HG03196 (cell line): Measurements from ENCODE around the gene MOBP.
A peak's percentile ranks its signal among the peaks of the same experiment; 100 is the strongest.
"Not testable (repeated sequence)": the region's sequence is repeated elsewhere in the genome, so short reads cannot be mapped to it uniquely, and the experiment has no call there.

Source experiments
- ATAC-seq: cut with Tn5 transposase; IDR thresholded peaks from one replicate; pipeline ENCODE4 v1.9.1; 2021; ENCODE audit not compliant: unreplicated experiment

The MOBP gene, protein sequence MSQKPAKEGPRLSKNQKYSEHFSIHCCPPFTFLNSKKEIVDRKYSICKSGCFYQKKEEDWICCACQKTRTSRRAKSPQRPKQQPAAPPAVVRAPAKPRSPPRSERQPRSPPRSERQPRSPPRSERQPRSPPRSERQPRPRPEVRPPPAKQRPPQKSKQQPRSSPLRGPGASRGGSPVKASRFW

DNA sequence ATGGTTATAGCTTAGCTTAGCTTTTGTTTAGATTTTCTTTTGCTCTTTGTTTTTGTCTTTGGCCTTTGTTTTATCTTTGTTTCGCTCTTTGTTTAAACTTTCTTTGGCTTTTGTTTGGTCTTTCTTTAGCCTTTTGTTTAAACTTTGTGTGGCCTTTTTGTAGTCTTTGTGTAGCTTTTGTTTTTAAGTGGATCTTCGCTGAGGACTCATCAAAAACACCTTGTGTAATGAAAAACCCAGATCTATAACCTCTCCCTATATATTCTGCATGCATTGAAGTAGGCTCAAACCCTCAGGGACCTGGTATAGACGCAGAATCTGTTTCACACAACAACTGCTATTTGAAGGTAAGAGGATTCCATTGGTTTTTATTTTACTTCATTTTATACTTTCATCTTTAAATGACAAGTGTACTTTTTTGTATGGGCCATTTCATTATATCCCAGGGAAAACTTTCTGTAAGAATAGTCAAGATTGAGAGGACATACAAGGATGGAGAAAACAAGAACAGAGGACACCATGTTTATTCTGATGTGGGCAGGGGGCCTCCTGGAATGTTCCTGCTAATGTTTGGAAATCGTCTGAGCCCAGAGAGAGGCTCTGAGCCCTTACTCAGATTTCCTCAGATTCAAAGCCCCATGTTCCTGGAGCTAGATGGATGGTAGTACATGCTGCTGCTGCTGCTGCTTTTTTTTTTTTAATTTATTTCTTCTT is at the start of gene MOBP:
MOBP (plus strand) TSS at position 287 of the 714 bp plus-strand sequence. CDS start 34,390 bp downstream, outside the sequence.
- ATAC-seq: no peak

DNA sequence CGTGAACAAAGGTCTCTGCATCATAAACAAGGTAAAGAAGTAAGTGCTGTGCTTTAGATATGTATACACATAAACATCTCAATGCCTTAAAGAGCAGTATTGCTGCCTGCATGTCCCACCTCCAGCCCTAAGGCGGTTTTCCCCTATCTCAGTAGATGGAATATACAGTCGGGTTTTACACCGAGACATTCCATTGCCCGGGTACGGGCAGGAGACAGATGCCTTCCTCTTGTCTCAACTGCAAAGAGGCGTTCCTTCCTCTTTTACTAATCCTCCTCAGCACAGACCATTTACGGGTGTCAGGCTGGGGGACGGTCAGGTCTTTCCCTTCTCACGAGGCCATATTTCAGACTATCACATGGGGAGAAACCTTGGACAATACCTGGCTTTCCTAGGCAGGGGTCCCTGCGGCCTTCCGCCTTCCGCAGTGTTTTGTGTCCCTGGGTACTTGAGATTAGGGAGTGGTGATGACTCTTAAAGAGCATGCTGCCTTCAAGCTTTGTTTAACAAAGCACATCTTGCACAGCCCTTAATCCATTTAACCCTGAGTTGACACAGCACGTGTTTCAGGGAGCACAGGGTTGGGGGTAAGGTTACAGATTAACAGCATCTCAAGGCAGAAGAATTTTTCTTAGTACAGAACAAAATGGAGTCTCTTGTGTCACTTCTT is 48.8 kb upstream of the MOBP start:
- not testable (repeated sequence) for ATAC-seq

GRCh38 chr3:39419742-39420315 is 47.7 kb upstream of the MOBP start:
- no peak for ATAC-seq

DNA sequence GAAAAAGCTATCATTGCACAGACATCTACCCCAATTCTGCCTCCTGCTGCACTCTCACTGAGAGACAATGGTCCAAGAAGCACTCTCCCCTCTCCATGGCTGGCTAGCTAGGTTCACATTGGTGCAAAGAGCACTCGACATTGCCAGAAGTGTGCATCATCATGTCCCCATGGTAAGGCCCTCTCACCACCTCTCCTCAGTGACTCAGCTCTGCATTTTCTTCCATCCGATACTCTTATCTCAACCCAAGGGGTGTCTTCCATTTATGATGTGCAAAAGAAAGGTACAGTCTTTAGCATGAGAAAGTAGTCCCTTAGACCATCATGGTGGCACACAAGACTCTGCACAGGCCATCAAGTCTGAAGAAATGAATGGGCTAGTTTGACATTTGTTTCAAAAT is 46.9 kb upstream of the MOBP start:
- ATAC-seq: no peak

DNA sequence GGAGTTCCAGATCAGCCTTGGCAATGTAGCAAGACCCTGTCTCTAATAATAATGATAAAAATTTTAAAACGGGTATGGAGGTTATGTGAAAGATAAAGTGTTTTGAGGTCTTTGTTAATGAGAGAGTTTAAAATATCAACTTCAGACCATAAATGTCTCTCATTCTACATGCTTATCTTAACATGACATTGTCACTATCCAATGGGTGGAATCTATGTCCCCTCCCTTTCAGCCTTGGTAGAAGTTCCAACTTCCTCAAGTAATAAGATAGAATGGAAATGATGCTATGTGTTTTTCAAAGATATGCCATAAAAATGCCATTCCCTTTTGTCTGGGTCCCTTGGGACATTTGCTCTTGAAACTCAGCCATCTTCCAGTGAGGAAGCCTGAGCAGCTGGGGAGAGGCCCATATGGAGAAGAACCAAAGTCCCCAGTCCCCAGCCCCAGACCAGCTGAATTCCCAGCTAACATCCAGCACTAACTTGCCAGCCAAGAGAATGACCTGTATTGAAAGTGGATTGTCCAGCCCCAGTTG is 44.0 kb upstream of the MOBP start:
- no peak for ATAC-seq

DNA sequence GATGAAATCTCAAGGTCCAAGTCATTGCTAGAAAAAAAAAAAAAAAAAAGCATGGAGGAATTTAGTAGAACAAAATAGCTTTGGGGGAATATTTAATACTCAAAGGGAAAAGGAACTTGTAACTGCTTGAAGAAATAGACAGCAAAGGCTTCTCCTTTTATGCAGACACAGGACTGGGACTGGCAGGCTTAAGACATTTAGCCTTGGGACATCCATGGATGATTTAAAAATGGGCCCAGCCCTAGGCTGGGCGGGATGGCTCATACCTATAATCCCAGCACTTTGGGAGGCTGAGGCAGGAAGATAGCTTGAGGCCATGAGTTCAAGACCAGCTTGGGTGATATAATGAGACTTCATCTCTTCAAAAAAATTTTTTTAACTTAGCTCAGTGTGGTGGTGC is 41.2 kb upstream of the MOBP start:
- no peak for ATAC-seq

GRCh38 chr3:39427506-39427905 is 40.0 kb upstream of the MOBP start:
- ATAC-seq: no peak

GRCh38 chr3:39428745-39429201 is 38.7 kb upstream of the MOBP start:
- no peak for ATAC-seq

DNA sequence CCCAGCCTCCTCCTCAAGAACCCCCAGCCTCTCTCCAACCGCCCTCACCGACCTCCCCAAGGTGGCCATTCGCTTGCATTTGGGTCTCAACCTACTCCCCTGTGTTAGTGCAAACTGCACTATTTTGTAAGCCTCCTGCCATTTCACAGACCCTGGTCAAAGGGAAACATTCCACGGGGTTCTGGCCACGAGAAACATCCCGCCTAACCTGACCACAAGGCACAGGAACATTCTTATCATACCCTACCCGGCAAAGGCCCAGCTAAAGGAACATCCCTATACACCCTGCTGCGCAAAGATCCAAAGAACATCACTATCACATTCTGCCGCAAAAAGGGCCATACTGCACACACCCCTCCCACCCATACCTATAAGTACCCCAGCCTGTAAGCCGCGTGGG is 38.0 kb upstream of the MOBP start:
- no peak for ATAC-seq

DNA sequence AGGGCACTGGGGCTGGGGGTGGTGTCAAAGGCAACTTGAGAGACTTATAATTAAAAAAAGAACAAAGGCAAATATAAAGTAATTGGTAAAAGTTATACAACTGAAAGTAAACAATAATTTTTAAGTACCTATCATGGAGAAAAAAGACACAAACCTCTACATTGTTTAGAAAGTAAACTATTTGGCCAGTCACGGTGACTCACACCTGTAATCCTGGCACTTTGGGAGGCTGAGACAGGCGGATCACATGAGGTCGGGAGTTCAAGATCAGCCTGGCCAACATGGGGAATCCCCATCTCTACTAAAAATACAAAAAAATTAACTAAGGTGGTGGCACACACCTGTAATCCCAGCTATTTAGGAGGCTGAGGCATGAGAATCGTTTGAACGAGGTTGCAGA is 35.1 kb upstream of the MOBP start:
- no peak for ATAC-seq

- ATAC-seq: no peak
These were observed 33.8 kb upstream of the MOBP start for GRCh38 chr3:39433642-39434041.

DNA sequence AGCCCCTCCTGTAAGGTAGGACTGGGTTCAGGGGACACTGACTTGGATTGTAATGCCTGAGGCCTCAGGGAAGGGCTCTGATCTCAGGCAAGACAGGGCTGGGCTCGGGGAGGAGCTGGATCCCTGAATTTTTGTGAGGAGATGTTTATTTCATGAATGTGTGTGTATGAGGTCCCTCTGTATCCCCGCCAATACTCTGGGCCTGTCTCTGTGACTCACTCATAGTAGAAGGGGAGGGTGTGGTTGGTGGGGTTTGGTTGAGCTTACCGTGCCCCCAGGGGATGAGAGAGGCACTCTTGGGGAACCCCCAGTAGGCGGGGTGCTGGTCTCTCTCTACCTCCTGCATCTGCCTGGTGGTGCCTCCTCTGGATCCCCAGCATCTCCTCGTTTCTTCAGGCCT is 32.9 kb upstream of the MOBP start:
- peak; percentile 82 for ATAC-seq

DNA sequence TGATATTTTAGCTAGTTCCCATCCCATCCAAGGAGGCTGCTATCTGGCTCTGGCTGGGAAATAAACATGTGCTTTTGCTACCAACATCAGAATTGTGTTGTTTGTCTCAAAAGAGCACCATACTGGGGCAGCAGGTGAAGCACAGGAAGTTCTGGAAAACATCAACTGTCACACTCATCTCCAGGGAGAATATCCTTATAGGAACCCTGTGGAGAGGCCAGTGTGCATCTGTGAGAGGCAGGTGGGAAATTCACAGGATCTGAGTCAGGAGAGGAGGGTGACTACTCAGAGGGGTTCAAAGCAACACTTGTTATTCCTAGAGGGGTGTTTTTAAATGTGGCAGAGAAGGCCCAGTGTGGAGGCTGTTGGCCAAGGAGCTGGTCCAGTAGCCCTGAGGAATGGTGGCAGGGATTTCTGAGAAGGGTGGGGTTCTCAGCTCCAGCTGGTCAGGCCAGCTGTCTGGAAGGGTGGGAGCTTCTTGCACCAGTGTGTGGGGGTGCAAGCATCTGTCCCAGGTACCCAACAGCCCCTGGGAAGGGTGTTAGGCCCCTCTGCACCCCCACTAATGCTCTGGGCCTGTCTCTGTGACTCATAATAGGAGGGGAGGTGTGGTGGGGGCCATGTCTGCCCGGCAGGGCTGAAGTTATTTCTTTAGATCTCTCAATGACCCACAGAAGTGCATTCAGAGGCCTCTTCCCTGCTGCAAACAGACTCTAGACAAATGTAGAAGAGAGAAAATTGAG is 32.3 kb upstream of the MOBP start:
- ATAC-seq: no peak

GRCh38 chr3:39438880-39439279 is 28.6 kb upstream of the MOBP start:
- ATAC-seq: no peak

- no peak for ATAC-seq
These were observed 27.2 kb upstream of the MOBP start for GRCh38 chr3:39440316-39440715.

GRCh38 chr3:39443530-39443929 is 23.9 kb upstream of the MOBP start:
- no peak for ATAC-seq

- no peak for ATAC-seq
These were observed 21.6 kb upstream of the MOBP start for GRCh38 chr3:39445927-39446326.

GRCh38 chr3:39446444-39446843 is 21.0 kb upstream of the MOBP start:
- ATAC-seq: no peak

DNA sequence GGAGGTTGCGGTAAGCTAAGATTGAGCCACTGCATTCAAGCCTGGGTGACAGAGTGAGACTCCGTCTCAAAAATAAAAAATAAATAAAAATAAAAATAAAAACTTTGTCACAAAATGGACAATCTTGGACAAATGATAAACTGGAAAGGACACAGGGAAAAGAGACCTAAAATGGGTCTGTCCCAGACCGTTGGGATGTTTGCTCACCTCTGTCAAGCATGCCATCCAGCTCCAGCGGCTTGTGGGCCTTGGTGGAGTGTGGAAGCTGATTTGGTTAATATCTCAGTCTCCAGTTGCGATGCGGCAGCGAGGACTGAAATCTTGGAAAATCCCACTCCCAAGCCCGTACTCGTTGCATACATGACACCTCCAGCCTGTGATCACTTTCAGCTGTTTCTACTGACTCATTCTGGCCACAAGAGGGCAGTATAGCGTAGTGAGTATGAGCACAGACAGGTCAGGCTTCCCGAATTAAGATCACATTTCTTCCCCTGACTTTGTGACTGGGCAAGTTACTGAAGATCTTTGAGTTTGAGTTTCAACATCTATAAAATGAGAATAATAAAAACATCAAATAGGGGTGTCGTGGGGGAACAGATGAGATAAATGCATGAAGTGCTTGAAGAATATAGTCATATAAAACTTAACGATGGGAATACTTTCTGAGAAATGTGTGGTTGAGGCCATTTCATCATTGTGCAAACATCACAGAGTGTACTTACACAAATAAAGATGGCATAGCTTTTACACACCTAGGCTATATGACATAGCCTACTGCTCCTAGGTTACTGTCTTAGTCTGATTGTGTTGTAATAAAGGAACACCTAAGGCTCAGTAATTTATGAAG is 19.6 kb upstream of the MOBP start:
- peak; percentile 85 for ATAC-seq
